IPS-18a (cell line): ENCODE results near the gene CPA2.

ENCODE experiments used
- H3K27ac ChIP-seq: one replicate; pipeline ENCODE4 v1.5.1; 2013; ENCODE audit warnings: low read length
- H3K27me3 ChIP-seq: one replicate; pipeline ENCODE4 v1.6.1; 2013; ENCODE audit warnings: mild to moderate bottlenecking, low read length; ENCODE audit not compliant: control insufficient read depth, insufficient read depth
- H3K36me3 ChIP-seq: one replicate; pipeline ENCODE4 v1.6.1; 2013; ENCODE audit warnings: low read depth, low read length; ENCODE audit not compliant: control insufficient read depth
- H3K4me1 ChIP-seq: one replicate; pipeline ENCODE4 v1.6.1; 2013; ENCODE audit warnings: low read depth, low read length; ENCODE audit not compliant: control insufficient read depth
- H3K4me3 ChIP-seq: one replicate; pipeline ENCODE4 v1.5.1; 2013; ENCODE audit warnings: low read length
- H3K9ac ChIP-seq: one replicate; pipeline ENCODE4 v1.6.1; 2013; ENCODE audit warnings: mild to moderate bottlenecking, low read length, moderate library complexity
- H3K9me3 ChIP-seq: one replicate; pipeline ENCODE4 v1.6.1; 2013; ENCODE audit warnings: low read depth, low read length; ENCODE audit not compliant: control insufficient read depth

The CPA2 gene

GRCh38 chr7:130288829-130289228 lies 22.2 kb downstream of the CPA2 start:
- Histone ChIP-seq H3K9ac (no peak overlapping the region), H3K4me3 (no peak overlapping the region), H3K4me1 (no peaks in the 10 kb centered on the region), H3K9me3 (no peaks in the 10 kb centered on the region), H3K36me3 (no peaks in the 10 kb centered on the region), H3K27ac (no peak overlapping the region), H3K27me3 (no peaks in the 10 kb centered on the region)

GRCh38 chr7:130289478-130289877 lies 22.8 kb downstream of the CPA2 start:
- Histone ChIP-seq H3K9me3 (no peaks in the 10 kb centered on the region), H3K27ac (no peak overlapping the region), H3K4me3 (no peak overlapping the region), H3K27me3 (no peaks in the 10 kb centered on the region), H3K9ac (no peak overlapping the region), H3K36me3 (no peaks in the 10 kb centered on the region), H3K4me1 (no peaks in the 10 kb centered on the region)

- Histone ChIP-seq H3K27ac (no peak overlapping the region), H3K9ac (no peak overlapping the region), H3K27me3 (no peaks in the 10 kb centered on the region), H3K9me3 (no peaks in the 10 kb centered on the region), H3K4me3 (no peak overlapping the region), H3K4me1 (no peaks in the 10 kb centered on the region), H3K36me3 (no peaks in the 10 kb centered on the region)
These were observed 24.1 kb downstream of the CPA2 start for GRCh38 chr7:130290745-130291144.

- no peaks in the 10 kb centered on the region for H3K27me3 ChIP-seq
- no peaks in the 10 kb centered on the region for H3K4me1 ChIP-seq
- no peak within 1 kb of the TSS for H3K4me3 ChIP-seq
- no peak within 1 kb of the TSS for H3K27ac ChIP-seq
- H3K9me3 ChIP-seq = no peaks in the 10 kb centered on the region
- no peaks in the 10 kb centered on the region for H3K36me3 ChIP-seq
- no peak within 1 kb of the TSS for H3K9ac ChIP-seq
These were observed 26.1 kb downstream of the CPA2 start, which contains the start of gene CPA4 for GRCh38 chr7:130292682-130293257. TSS of gene CPA4 (plus strand) at chr7:130293161. CDS start at chr7:130293181, 20 bp downstream.

- H3K9ac ChIP-seq = no peak overlapping the region
- H3K4me3 ChIP-seq = no peak overlapping the region
- no peaks in the 10 kb centered on the region for H3K4me1 ChIP-seq
These were observed 26.9 kb downstream of the CPA2 start for GRCh38 chr7:130293521-130293920.

GRCh38 chr7:130294314-130294713 lies 27.7 kb downstream of the CPA2 start:
- H3K36me3 ChIP-seq = no peaks in the 10 kb centered on the region

More at GRCh38 chr7:130293521-130293920, 26.9 kb downstream of the CPA2 start:
- Histone ChIP-seq H3K27me3 (no peaks in the 10 kb centered on the region), H3K36me3 (no peaks in the 10 kb centered on the region), H3K27ac (no peak overlapping the region), H3K9me3 (no peaks in the 10 kb centered on the region)

GRCh38 chr7:130296221-130296951 lies 29.7 kb downstream of the CPA2 start:
- no peaks in the 10 kb centered on the region for H3K27me3 ChIP-seq
- H3K4me1 ChIP-seq = no peaks in the 10 kb centered on the region
- H3K4me3 ChIP-seq = no peak overlapping the region
- no peak overlapping the region for H3K27ac ChIP-seq
- no peaks in the 10 kb centered on the region for H3K9me3 ChIP-seq
- H3K9ac ChIP-seq = no peak overlapping the region
- no peaks in the 10 kb centered on the region for H3K36me3 ChIP-seq

More at GRCh38 chr7:130294314-130294713, 27.7 kb downstream of the CPA2 start:
- Histone ChIP-seq H3K27ac (no peak overlapping the region), H3K4me1 (no peaks in the 10 kb centered on the region), H3K27me3 (no peaks in the 10 kb centered on the region), H3K9me3 (no peaks in the 10 kb centered on the region), H3K9ac (no peak overlapping the region), H3K4me3 (no peak overlapping the region)

DNA sequence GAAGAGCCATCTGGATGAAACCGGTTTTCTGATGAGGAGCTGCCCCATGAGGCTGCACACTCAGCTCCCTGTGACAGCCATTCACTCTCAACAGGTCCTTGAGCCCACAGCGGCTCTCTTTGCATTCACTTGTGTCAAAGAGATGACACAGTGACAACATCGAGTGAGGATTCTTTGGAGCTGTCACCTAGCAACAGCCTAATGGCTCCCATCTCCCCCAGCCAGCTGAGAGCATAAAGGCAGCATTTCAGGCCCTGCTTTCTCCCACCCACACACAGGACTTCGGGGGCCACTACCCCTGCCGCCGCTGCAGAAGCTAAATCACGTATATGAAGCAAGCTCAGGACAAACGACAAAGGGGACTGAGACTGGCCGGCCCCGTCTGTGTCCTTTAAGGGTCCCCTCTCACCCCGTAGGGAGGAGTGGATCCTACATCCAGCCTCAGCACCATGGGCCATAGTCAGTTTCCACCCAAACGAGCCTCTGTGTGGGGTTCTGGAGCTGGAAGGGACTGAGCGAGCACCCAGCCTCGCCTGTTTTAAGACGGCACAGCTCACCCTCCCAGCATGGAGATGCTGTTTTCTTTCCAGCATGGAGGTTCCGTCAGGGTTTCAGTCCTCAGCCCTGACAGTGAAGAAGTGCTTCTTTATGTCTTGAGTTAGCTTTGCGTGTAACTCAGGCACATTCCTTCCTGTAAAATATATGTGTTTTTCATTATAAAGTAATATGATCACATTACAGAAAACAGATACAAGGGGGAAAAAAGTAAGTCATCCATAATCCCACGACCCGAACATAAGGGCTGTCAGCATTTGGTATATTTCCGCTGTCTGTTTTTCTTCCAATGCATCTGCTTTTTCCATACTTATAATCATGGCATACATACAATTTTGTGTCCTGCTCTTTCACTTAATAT lies 31.2 kb downstream of the CPA2 start:
- Histone ChIP-seq H3K9me3 (no peaks in the 10 kb centered on the region), H3K36me3 (no peaks in the 10 kb centered on the region), H3K27ac (no peak overlapping the region), H3K4me1 (no peaks in the 10 kb centered on the region), H3K27me3 (no peaks in the 10 kb centered on the region), H3K9ac (no peak overlapping the region), H3K4me3 (no peak overlapping the region)

DNA sequence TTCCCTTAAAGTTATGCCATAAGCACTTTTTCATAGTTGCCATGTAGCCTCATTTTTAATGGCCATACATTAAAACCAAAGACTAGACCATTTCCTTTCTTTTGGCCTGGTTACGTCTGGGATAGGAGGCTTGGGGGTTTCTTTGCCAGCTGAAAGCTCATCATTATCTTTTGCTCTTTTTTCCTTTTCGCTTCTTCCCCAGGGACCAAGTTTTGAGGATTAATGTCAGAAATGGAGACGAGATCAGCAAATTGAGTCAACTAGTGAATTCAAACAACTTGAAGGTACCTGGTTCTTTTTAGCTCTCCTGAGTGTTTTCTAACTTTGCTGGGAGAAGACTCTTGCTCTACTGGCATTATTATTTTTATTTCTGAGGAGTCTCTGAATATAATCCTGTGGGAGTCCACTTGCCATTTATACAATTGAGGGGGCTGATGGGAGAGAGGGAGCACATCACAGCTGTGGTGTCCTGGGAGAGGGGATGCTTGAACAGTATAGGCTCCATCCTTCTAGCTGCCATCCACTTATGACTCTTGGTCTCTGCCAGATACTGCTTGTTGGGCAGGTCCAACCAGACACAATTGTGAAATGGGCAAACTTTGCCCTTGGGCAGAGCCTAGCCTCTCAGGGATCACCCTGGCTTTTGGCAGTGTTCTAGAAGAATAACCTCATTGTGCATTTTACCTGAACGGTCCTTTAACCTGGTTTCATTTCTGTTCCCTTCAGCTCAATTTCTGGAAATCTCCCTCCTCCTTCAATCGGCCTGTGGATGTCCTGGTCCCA lies 32.1 kb downstream of the CPA2 start:
- Histone ChIP-seq H3K27me3 (no peaks in the 10 kb centered on the region), H3K9me3 (no peaks in the 10 kb centered on the region), H3K36me3 (no peaks in the 10 kb centered on the region), H3K27ac (no peak overlapping the region), H3K4me1 (no peaks in the 10 kb centered on the region), H3K4me3 (no peak overlapping the region), H3K9ac (no peak overlapping the region)

DNA sequence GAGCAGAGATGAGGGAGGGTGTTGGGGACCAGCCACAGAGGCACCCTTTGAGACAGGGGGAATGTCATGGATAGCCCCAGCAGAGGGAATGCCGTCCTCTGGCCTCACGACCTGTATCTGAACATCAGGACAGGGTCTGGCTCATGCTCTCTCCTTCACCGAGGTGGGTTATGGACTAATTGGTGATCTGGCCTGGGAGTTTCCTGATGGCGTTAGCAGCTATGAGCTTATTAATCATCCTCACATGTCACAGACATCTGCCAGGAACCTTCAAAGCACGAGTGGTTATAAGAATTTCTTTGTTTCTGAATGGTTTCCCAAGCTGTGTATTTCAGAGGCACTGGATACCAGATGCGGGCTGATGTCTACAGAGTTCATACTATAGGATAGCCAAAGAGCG lies 33.2 kb downstream of the CPA2 start:
- H3K9me3 ChIP-seq = no peaks in the 10 kb centered on the region
- H3K4me1 ChIP-seq = no peaks in the 10 kb centered on the region
- H3K4me3 ChIP-seq = no peak overlapping the region
- H3K9ac ChIP-seq = no peak overlapping the region
- H3K27me3 ChIP-seq = no peaks in the 10 kb centered on the region
- H3K36me3 ChIP-seq = no peaks in the 10 kb centered on the region
- H3K27ac ChIP-seq = no peak overlapping the region

DNA sequence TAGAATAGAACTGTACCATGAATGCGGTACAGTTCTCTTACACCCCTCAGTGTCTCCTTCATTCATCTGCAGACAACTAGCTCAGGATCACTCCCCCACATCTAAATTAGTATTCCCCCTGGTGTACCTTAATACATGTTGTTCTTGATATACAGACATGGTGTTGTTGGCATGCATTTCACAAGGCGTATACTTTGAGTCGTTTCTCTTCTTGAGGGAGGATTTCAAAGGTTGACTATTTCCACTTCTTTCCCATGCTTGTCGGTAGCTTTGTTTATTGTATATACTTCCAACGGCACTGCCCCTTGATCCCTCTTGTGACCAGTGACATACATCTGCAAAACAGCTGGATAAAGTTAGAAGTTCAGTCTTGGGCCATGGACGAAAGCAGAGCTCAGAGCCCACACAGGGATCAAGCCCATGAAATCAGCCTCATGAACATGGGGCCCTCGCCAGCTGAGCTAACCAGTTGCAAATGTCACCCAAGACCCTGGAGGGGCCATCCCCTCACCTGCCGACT lies 34.9 kb downstream of the CPA2 start:
- H3K27me3 ChIP-seq = no peaks in the 10 kb centered on the region

More for the DNA sequence above, 34.9 kb downstream of the CPA2 start:
- Histone ChIP-seq H3K9me3 (no peaks in the 10 kb centered on the region), H3K27ac (no peak overlapping the region), H3K4me1 (no peaks in the 10 kb centered on the region), H3K9ac (no peak overlapping the region), H3K36me3 (no peaks in the 10 kb centered on the region), H3K4me3 (no peak overlapping the region)
